GM12873 (cell line): ENCODE measurements around the gene ZNF878.

ENCODE experiments used
- CTCF ChIP-seq: IDR thresholded peaks from 2 replicates; pipeline ENCODE4 v1.5.1; 2012; ENCODE audit warnings: low read depth, mild to moderate bottlenecking, moderate library complexity, low read length, control low read depth; ENCODE audit not compliant: insufficient read depth; ENCODE audit errors: missing control alignments

Gene ZNF878

GRCh38 chr19:12085074-12085818, 32.5 kb upstream of the ZNF878 start:
- TF ChIP-seq CTCF: no peak

- no peak for TF ChIP-seq CTCF
These were observed 24.6 kb upstream of the ZNF878 start for GRCh38 chr19:12077375-12077774.

- TF ChIP-seq CTCF: no peak
These were observed 22.9 kb upstream of the ZNF878 start for GRCh38 chr19:12075538-12076139.

GRCh38 chr19:12064590-12065538, 12.1 kb upstream of the ZNF878 start, which contains the start of gene ZNF844:
Gene ZNF844 (plus strand): TSS chr19:12064731. CDS start chr19:12064874, 143 bp downstream.
- TF ChIP-seq CTCF: no peak

- TF ChIP-seq CTCF: no peak
These were observed 3.0 kb upstream of the ZNF878 start for GRCh38 chr19:12055784-12056183.

GRCh38 chr19:12052091-12052496, 667 bp downstream of the ZNF878 start:
- no peak for TF ChIP-seq CTCF

GRCh38 chr19:12047868-12048267, 4.9 kb downstream of the ZNF878 start:
- no peak for TF ChIP-seq CTCF
